ENCODE results near the gene ATXN7. TPM values are rescaled to one million over a fixed set of nuclear protein-coding genes. Genes with fewer than 3 reads are reported as not detected.

The ATXN7 gene
- total RNA-seq, 4 donors from 2014 or later: 29.2 to 44.2 (median 38.3) TPM

- 71 to 85% methylated on average over 2 of the region's 2 CpGs for WGBS, 2 donors
Observed at GRCh38 chr3:63976872-63977200, 113.2 kb downstream of the ATXN7 start.

GRCh38 chr3:63977893-63978292 is 114.2 kb downstream of the ATXN7 start:
- WGBS, 2 donors: 66 to 72% methylated on average over 4 of the region's 4 CpGs
- Histone ChIP-seq H3K9me3 (no peaks in the 10 kb centered on the region), H3K27me3 (no peaks in the 10 kb centered on the region), H3K4me1 (peaks cover 0 to 62% (median 29%) of the 10 kb centered on the region in 4 donors), H3K36me3 (peaks cover 0 to 36% (median 6%) of the 10 kb centered on the region in 3 donors), H3K4me3 (no peak overlapping the region), H3K27ac (peak overlapping the region in 2 of 4 donors; percentile 80 to 88)
- TF ChIP-seq CTCF (IDR thresholded peaks at IDR 0.05) (no peak), POLR2A (IDR thresholded peaks at IDR 0.05) (no peak), EP300 (IDR thresholded peaks at IDR 0.05) (no peak)
- no peak for DNase-seq (ENCODE audit: low spot score in 2 of 2)

More at GRCh38 chr3:63976872-63977200, 113.2 kb downstream of the ATXN7 start:
- H3K9me3 ChIP-seq: no peaks in the 10 kb centered on the region
- DNase-seq (ENCODE audit: low spot score in 2 of 2): no peak
- TF ChIP-seq EP300 (IDR thresholded peaks at IDR 0.05): no peak
- TF ChIP-seq CTCF (IDR thresholded peaks at IDR 0.05): no peak
- no peak for TF ChIP-seq POLR2A (IDR thresholded peaks at IDR 0.05)
- peaks cover 0 to 73% (median 37%) of the 10 kb centered on the region in 4 donors for H3K4me1 ChIP-seq
- H3K4me3 ChIP-seq: no peak overlapping the region
- peaks cover 0 to 25% (median 6%) of the 10 kb centered on the region in 3 donors for H3K36me3 ChIP-seq
- peak overlapping the region in 3 of 4 donors; percentile 48 to 88 (median 80) for H3K27ac ChIP-seq
- H3K27me3 ChIP-seq: no peaks in the 10 kb centered on the region

GRCh38 chr3:63979093-63979885 is 115.6 kb downstream of the ATXN7 start:
- DNase-seq (ENCODE audit: low spot score in 2 of 2): no peak
- WGBS, 2 donors: 82 to 87% methylated on average over 12 of the region's 12 CpGs
- no peaks in the 10 kb centered on the region for H3K27me3 ChIP-seq
- H3K9me3 ChIP-seq: no peaks in the 10 kb centered on the region
- H3K4me1 ChIP-seq: peaks cover 0 to 54% (median 29%) of the 10 kb centered on the region in 4 donors
- H3K36me3 ChIP-seq: peaks cover 0 to 44% (median 6%) of the 10 kb centered on the region in 3 donors
- H3K4me3 ChIP-seq: no peak overlapping the region
- TF ChIP-seq POLR2A (IDR thresholded peaks at IDR 0.05): no peak
- TF ChIP-seq CTCF (IDR thresholded peaks at IDR 0.05): no peak
- no peak for TF ChIP-seq EP300 (IDR thresholded peaks at IDR 0.05)
- H3K27ac ChIP-seq: peak overlapping the region in 2 of 4 donors; percentile 2 to 17

- Histone ChIP-seq H3K4me3 (no peak overlapping the region), H3K4me1 (peaks cover 0 to 48% (median 28%) of the 10 kb centered on the region in 4 donors), H3K9me3 (no peaks in the 10 kb centered on the region), H3K27me3 (no peaks in the 10 kb centered on the region), H3K27ac (peak overlapping the region in 1 of 4 donors; percentile 5), H3K36me3 (peaks cover 0 to 51% (median 6%) of the 10 kb centered on the region in 3 donors)
- DNase-seq (ENCODE audit: low spot score in 2 of 2): no peak
- WGBS, 2 donors: 89 to 92% methylated on average over 2 of the region's 2 CpGs
- TF ChIP-seq POLR2A (IDR thresholded peaks at IDR 0.05) (no peak), EP300 (IDR thresholded peaks at IDR 0.05) (no peak), CTCF (IDR thresholded peaks at IDR 0.05) (no peak)
Observed at GRCh38 chr3:63980019-63980418, 116.4 kb downstream of the ATXN7 start.

- WGBS, 2 donors: 89 to 90% methylated on average over 8 of the region's 8 CpGs
- Histone ChIP-seq H3K4me3 (no peak overlapping the region), H3K4me1 (peaks cover 0 to 38% (median 21%) of the 10 kb centered on the region in 4 donors), H3K27me3 (no peaks in the 10 kb centered on the region), H3K27ac (no peak overlapping the region), H3K36me3 (peaks cover 0 to 59% (median 6%) of the 10 kb centered on the region in 3 donors), H3K9me3 (no peaks in the 10 kb centered on the region)
- no peak for DNase-seq (ENCODE audit: low spot score in 2 of 2)
- no peak for TF ChIP-seq EP300 (IDR thresholded peaks at IDR 0.05)
- no peak for TF ChIP-seq POLR2A (IDR thresholded peaks at IDR 0.05)
- no peak for TF ChIP-seq CTCF (IDR thresholded peaks at IDR 0.05)
Observed at GRCh38 chr3:63980830-63981498, 117.3 kb downstream of the ATXN7 start.
